ENCODE results near the gene ELMO1.

- TF ChIP-seq, protein P1, sequence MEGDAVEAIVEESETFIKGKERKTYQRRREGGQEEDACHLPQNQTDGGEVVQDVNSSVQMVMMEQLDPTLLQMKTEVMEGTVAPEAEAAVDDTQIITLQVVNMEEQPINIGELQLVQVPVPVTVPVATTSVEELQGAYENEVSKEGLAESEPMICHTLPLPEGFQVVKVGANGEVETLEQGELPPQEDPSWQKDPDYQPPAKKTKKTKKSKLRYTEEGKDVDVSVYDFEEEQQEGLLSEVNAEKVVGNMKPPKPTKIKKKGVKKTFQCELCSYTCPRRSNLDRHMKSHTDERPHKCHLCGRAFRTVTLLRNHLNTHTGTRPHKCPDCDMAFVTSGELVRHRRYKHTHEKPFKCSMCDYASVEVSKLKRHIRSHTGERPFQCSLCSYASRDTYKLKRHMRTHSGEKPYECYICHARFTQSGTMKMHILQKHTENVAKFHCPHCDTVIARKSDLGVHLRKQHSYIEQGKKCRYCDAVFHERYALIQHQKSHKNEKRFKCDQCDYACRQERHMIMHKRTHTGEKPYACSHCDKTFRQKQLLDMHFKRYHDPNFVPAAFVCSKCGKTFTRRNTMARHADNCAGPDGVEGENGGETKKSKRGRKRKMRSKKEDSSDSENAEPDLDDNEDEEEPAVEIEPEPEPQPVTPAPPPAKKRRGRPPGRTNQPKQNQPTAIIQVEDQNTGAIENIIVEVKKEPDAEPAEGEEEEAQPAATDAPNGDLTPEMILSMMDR (IDR thresholded peaks at IDR 0.05; ENCODE audit: low read depth, low read length, poor library complexity, severe bottlenecking) = no peak
- TF ChIP-seq EZH2phosphoT487 (IDR thresholded peaks at IDR 0.05; ENCODE audit: borderline replicate concordance, low read length) = no peak
These were observed 192.0 kb downstream of the ELMO1 start for GRCh38 chr7:37256631-37257030.
